ENCODE results near the gene NOXA1. TPM values are rescaled to one million over a fixed set of nuclear protein-coding genes. Genes with fewer than 3 reads are reported as not detected.

NOXA1 gene
- polyA plus RNA-seq, 1 experiment = 0.32 TPM

- ChIA-PET POLR2A (no interaction called here), CTCF (interaction anchor here (1.1 to 1.5 kb wide), 4 partner anchors 7 to 134 kb away, joined by 3 to 4 read pairs (median 4); partner anchors contain the start of genes EXD3, NOXA1 and NRARP)
- TF ChIP-seq CTCF (IDR thresholded peaks at IDR 0.05; ENCODE audit: insufficient read depth, low read depth, low read length) = no peak
- Histone ChIP-seq H3K4me3 (ENCODE audit: low read depth, low read length) (no peak overlapping the region), H3K27me3 (ENCODE audit: control insufficient read depth, insufficient read depth, low read length) (no peaks in the 10 kb centered on the region), H3K36me3 (ENCODE audit: control insufficient read depth, insufficient read depth, low read length) (no peaks in the 10 kb centered on the region)
- peak; percentile 21 for DNase-seq (ENCODE audit: low read depth)
Observed at GRCh38 chr9:137435980-137436760, 13.0 kb downstream of the NOXA1 start.

DNA sequence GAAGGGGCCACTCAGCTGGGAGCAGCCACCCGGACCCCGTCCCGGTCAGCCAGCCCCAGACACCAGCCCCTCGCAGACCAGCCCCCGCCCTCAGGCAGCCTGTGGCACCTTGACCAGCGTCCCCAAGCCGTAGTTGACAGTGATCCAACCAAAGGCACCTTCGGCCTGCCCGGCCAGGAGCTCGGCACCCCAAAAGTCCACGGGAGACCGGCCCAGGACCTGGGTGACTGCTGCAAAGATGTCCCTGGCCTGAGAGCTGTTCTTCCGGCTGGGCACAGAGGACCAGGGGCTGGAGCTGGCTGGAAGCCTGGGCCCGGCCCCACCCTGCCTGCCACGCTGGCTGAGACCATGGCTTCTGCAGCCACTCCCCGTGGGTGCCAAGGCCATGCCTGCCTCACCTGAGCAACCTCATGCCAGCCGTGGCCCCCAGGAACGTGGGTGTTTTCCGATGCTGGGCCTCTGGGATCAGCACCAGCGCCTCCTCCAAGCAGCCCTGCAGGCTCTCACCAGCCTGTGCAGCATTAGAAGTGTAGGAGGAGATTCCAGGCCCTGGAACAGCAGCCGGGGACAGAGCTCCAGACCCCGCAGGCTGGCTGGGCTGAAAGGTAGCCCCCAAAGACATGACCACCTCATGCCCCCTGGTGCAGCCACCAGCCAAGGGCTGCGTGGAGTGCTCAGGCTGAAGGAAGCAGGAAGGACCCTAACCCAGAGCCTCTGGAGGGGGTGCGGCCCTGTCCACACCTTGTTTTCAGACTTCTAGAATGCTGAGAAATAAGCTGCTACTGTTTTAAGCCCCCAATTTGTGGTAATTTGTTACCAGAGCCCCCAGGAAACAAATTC, 13.8 kb downstream of the NOXA1 start:
- H3K36me3 ChIP-seq (ENCODE audit: control insufficient read depth, insufficient read depth, low read length) = no peaks in the 10 kb centered on the region
- no peaks in the 10 kb centered on the region for H3K27me3 ChIP-seq (ENCODE audit: control insufficient read depth, insufficient read depth, low read length)
- no peak for TF ChIP-seq CTCF (IDR thresholded peaks at IDR 0.05; ENCODE audit: insufficient read depth, low read depth, low read length)
- H3K4me3 ChIP-seq (ENCODE audit: low read depth, low read length) = no peak overlapping the region
- CTCF ChIA-PET = interaction anchor here (0.7 to 1.5 kb wide), 2 partner anchors 8 to 135 kb away, joined by 3 to 4 read pairs; partner anchors contain the start of gene NRARP
- POLR2A ChIA-PET = no interaction called here
- no peak for DNase-seq (ENCODE audit: low read depth)

DNA sequence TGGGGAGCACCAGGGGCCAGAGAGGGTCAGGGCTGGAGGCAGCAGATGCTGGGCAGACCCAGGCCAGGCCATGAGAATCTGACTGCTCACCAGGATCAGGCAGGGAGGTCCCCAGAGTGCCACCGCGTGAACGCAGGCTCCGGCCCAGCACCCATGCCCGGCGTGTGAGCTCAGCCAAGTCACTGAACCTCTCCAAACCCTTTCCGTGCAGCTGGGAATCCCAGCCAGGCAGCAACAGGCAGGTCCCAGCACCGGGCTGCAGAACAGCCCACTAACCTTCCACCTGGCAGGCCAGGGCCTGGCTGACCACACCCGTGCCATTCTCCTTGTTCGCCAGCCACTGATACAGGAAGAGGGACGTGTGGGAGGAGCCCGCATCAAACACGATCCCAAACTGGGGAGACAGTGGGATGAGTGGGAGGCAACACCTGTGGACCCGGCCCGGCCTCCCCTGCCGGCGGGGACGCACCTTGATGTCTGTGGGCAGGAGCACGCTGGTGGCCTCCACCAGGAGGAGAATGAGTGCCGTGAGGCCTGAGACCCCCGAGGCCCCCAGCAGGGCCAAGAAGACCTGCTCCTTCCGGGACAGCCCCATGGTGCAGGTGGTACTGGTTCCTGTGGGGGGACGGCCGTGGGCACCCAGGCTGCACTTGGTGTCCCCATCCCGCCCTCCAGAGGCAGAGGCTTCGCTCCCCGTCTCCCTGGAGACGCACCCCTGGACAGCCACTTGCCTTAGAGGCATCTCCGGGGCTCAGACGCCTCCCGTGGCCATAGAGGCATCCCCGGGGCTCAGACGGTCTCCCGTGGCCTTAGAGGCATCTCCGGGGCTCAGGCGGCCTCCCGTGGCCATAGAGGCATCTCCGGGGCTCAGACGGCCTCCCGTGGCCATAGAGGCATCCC, 14.7 kb downstream of the NOXA1 start:
- Histone ChIP-seq H3K27me3 (ENCODE audit: control insufficient read depth, insufficient read depth, low read length) (no peaks in the 10 kb centered on the region), H3K4me3 (ENCODE audit: low read depth, low read length) (no peak overlapping the region), H3K36me3 (ENCODE audit: control insufficient read depth, insufficient read depth, low read length) (no peaks in the 10 kb centered on the region)
- ChIA-PET POLR2A (no interaction called here), CTCF (no interaction called here)
- TF ChIP-seq CTCF (IDR thresholded peaks at IDR 0.05; ENCODE audit: insufficient read depth, low read depth, low read length) = no peak
- DNase-seq (ENCODE audit: low read depth) = no peak

- no peak for TF ChIP-seq CTCF (IDR thresholded peaks at IDR 0.05; ENCODE audit: insufficient read depth, low read depth, low read length)
- Histone ChIP-seq H3K4me3 (ENCODE audit: low read depth, low read length) (no peak overlapping the region), H3K27me3 (ENCODE audit: control insufficient read depth, insufficient read depth, low read length) (no peaks in the 10 kb centered on the region), H3K36me3 (ENCODE audit: control insufficient read depth, insufficient read depth, low read length) (no peaks in the 10 kb centered on the region)
- ChIA-PET POLR2A (no interaction called here), CTCF (no interaction called here)
- no peak for DNase-seq (ENCODE audit: low read depth)
Observed at GRCh38 chr9:137438591-137439157, 15.5 kb downstream of the NOXA1 start.

Measured in BJ (cell line).